ENCODE data around the gene GNPDA1.

GNPDA1 gene

GRCh38 chr5:141965071-141965470 is 47.8 kb downstream of the GNPDA1 start:
- peaks cover 38% of the 10 kb centered on the region for H3K4me1 Mint-ChIP-seq
- no peak for TF ChIP-seq CTCF (IDR thresholded peaks at IDR 0.05; ENCODE audit: unreplicated experiment in 3 of 3)
- H3K36me3 Mint-ChIP-seq (ENCODE audit: low read depth) = no peaks in the 10 kb centered on the region
- no peak overlapping the region for H3K4me3 Mint-ChIP-seq
- H3K27me3 Mint-ChIP-seq (ENCODE audit: low read depth) = no peaks in the 10 kb centered on the region
- no peaks in the 10 kb centered on the region for H3K9me3 Mint-ChIP-seq
- peak overlapping the region in 2 of 3 experiments; percentile 2 to 60 for H3K27ac Mint-ChIP-seq

GRCh38 chr5:141963701-141964100 is 49.1 kb downstream of the GNPDA1 start:
- no peak for TF ChIP-seq CTCF (IDR thresholded peaks at IDR 0.05; ENCODE audit: unreplicated experiment in 3 of 3)
- Mint-ChIP-seq H3K9me3 (no peaks in the 10 kb centered on the region), H3K36me3 (ENCODE audit: low read depth) (no peaks in the 10 kb centered on the region), H3K27ac (peak overlapping the region in 2 of 3 experiments; percentile 64 to 65), H3K27me3 (ENCODE audit: low read depth) (no peaks in the 10 kb centered on the region), H3K4me3 (no peak overlapping the region), H3K4me1 (peaks cover 25% of the 10 kb centered on the region)

- no peak overlapping the region for H3K4me3 Mint-ChIP-seq
- no peaks in the 10 kb centered on the region for H3K9me3 Mint-ChIP-seq
These were observed 51.4 kb downstream of the GNPDA1 start for GRCh38 chr5:141961466-141961865.

GRCh38 chr5:141960449-141961323 is 52.1 kb downstream of the GNPDA1 start:
- Mint-ChIP-seq H3K36me3 (ENCODE audit: low read depth) (no peaks in the 10 kb centered on the region), H3K27ac (peak overlapping the region in 2 of 3 experiments; percentile 12 to 33), H3K4me1 (peaks cover 21% of the 10 kb centered on the region), H3K9me3 (no peaks in the 10 kb centered on the region), H3K4me3 (no peak overlapping the region), H3K27me3 (ENCODE audit: low read depth) (peaks cover 5% of the 10 kb centered on the region)
- peak; percentile 72 to 86 (median 85) for TF ChIP-seq CTCF (IDR thresholded peaks at IDR 0.05; ENCODE audit: unreplicated experiment in 3 of 3)

More at GRCh38 chr5:141961466-141961865, 51.4 kb downstream of the GNPDA1 start:
- no peak for TF ChIP-seq CTCF (IDR thresholded peaks at IDR 0.05; ENCODE audit: unreplicated experiment in 3 of 3)
- Mint-ChIP-seq H3K36me3 (ENCODE audit: low read depth) (no peaks in the 10 kb centered on the region), H3K27ac (no peak overlapping the region), H3K4me1 (peaks cover 21% of the 10 kb centered on the region), H3K27me3 (ENCODE audit: low read depth) (peaks cover 5% of the 10 kb centered on the region)

GRCh38 chr5:141960018-141960417 is 52.8 kb downstream of the GNPDA1 start:
- Mint-ChIP-seq H3K27me3 (ENCODE audit: low read depth) (peaks cover 5% of the 10 kb centered on the region), H3K36me3 (ENCODE audit: low read depth) (no peaks in the 10 kb centered on the region), H3K9me3 (no peaks in the 10 kb centered on the region), H3K27ac (peak overlapping the region in 2 of 3 experiments; percentile 13 to 20), H3K4me3 (no peak overlapping the region), H3K4me1 (peaks cover 15% of the 10 kb centered on the region)
- no peak for TF ChIP-seq CTCF (IDR thresholded peaks at IDR 0.05; ENCODE audit: unreplicated experiment in 3 of 3)

All from nephron (organoid).